GM11168 (cell line): ENCODE data around the gene KAT6B.
"Not testable (repeated sequence)": the region's sequence is repeated elsewhere in the genome, so short reads cannot be mapped to it uniquely, and the experiment has no call there.

Experiments used
- in situ Hi-C: fragments of 300-500 bp; cut with MboI; formaldehyde crosslinking; loops from one replicate; pipeline ENCODE4 v1.12.0; 2022; ENCODE audit warnings: low sequenced_read_pairs; ENCODE audit not compliant: unreplicated experiment

The KAT6B gene

GRCh38 chr10:74855027-74855426 is 28.6 kb downstream of the KAT6B start:
- in situ Hi-C loops = no loop called here

- in situ Hi-C loops = no loop called here
Measured at GRCh38 chr10:74855439-74855838, 29.0 kb downstream of the KAT6B start.

GRCh38 chr10:74856940-74857339 is 30.5 kb downstream of the KAT6B start:
- in situ Hi-C loops = no loop called here

- in situ Hi-C loops = no loop called here
Measured at GRCh38 chr10:74857586-74857985, 31.2 kb downstream of the KAT6B start.

- in situ Hi-C loops = no loop called here
Measured at GRCh38 chr10:74859546-74859945, 33.1 kb downstream of the KAT6B start.

GRCh38 chr10:74862625-74863024 is 36.2 kb downstream of the KAT6B start:
- in situ Hi-C loops = no loop called here

- in situ Hi-C loops = no loop called here
Measured at GRCh38 chr10:74863551-74863950, 37.2 kb downstream of the KAT6B start.

GRCh38 chr10:74867351-74867750 is 41.0 kb downstream of the KAT6B start:
- in situ Hi-C loops = no loop called here

- in situ Hi-C loops = no loop called here
Measured at GRCh38 chr10:74868392-74868977, 42.1 kb downstream of the KAT6B start.

- in situ Hi-C loops = no loop called here
Measured at GRCh38 chr10:74869635-74870034, 43.2 kb downstream of the KAT6B start.

GRCh38 chr10:74870191-74870590 is 43.8 kb downstream of the KAT6B start:
- in situ Hi-C loops = no loop called here

GRCh38 chr10:74871595-74872382 is 45.4 kb downstream of the KAT6B start:
- in situ Hi-C loops = no loop called here

GRCh38 chr10:74873803-74874454 is 47.5 kb downstream of the KAT6B start:
- in situ Hi-C loops = no loop called here

GRCh38 chr10:74874649-74875048 is 48.2 kb downstream of the KAT6B start:
- in situ Hi-C loops = no loop called here

- in situ Hi-C loops = no loop called here
Measured at GRCh38 chr10:74875068-74875467, 48.7 kb downstream of the KAT6B start.

- in situ Hi-C loops = no loop called here
Measured at GRCh38 chr10:74875966-74876365, 49.6 kb downstream of the KAT6B start.

- in situ Hi-C loops = not testable (repeated sequence)
Measured at GRCh38 chr10:74877054-74877453, 50.7 kb downstream of the KAT6B start.

GRCh38 chr10:74877898-74878297 is 51.5 kb downstream of the KAT6B start:
- in situ Hi-C loops = no loop called here

- in situ Hi-C loops = no loop called here
Measured at GRCh38 chr10:74880041-74880440, 53.6 kb downstream of the KAT6B start.

GRCh38 chr10:74881253-74881884 is 55.0 kb downstream of the KAT6B start:
- in situ Hi-C loops = no loop called here

- in situ Hi-C loops = no loop called here
Measured at GRCh38 chr10:74882427-74882826, 56.0 kb downstream of the KAT6B start.
